Measurements from ENCODE around the gene TMCC1.

DNA sequence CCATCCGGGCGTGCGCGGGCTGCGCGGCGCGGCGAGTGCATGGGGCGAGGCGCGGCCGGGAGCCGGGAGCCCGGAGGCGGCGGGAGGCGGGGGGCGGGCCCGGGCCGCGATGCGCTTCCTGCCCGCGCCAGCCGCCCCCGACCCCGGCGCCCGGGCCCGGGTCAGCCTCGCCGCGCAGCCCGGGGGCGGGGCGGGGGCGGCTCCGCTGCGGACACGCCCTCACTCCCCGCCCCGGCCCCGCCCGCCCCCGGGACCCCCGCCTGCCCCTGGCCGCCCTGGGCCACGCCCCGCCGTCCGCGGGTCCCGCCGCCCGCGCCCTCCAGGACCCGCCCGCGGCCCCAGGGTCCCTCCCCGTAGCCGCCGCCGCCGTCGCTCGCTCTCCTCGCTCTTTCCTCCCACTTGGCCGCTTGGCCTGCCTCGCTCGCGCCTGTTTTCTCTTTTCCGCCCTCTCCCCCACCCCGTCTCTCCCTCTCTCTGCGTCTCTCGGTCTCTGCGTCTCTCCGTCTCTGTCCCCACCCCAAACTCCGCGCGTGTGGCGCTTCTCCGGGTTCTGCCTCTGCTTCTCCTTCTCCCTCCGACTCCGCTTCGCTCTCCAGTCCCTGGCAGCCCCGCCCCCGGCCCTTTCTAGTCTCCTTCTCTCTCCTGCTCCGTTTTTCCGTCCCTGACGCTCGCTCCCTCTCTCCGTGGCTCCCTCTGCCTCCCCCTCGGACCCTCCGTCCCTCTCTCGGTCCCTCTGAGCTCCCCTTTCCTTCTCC, 286.7 kb downstream of the TMCC1 start, which contains the start of gene PLXND1:
- TF ChIP-seq, protein P1, sequence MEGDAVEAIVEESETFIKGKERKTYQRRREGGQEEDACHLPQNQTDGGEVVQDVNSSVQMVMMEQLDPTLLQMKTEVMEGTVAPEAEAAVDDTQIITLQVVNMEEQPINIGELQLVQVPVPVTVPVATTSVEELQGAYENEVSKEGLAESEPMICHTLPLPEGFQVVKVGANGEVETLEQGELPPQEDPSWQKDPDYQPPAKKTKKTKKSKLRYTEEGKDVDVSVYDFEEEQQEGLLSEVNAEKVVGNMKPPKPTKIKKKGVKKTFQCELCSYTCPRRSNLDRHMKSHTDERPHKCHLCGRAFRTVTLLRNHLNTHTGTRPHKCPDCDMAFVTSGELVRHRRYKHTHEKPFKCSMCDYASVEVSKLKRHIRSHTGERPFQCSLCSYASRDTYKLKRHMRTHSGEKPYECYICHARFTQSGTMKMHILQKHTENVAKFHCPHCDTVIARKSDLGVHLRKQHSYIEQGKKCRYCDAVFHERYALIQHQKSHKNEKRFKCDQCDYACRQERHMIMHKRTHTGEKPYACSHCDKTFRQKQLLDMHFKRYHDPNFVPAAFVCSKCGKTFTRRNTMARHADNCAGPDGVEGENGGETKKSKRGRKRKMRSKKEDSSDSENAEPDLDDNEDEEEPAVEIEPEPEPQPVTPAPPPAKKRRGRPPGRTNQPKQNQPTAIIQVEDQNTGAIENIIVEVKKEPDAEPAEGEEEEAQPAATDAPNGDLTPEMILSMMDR (IDR thresholded peaks at IDR 0.05): no peak
- TF ChIP-seq EP300 (IDR thresholded peaks at IDR 0.05): no peak
- TF ChIP-seq POLR2A (IDR thresholded peaks at IDR 0.05): peak in 1 of 2 donors; percentile 51
